GM18505 (cell line): ENCODE measurements around the gene HSD17B8.

ENCODE experiments used
- ATAC-seq: cut with Tn5 transposase; IDR thresholded peaks from one replicate; pipeline ENCODE4 v1.9.1; 2021; ENCODE audit not compliant: unreplicated experiment
- POLR2A ChIP-seq: IDR thresholded peaks from 4 replicates; pipeline ENCODE4 v1.6.1; 2011; ENCODE audit warnings: borderline replicate concordance; ENCODE audit not compliant: insufficient read depth, insufficient read length; ENCODE audit errors: extremely low read depth

Gene HSD17B8

GRCh38 chr6:33204415-33205190 is at the start of gene HSD17B8:
HSD17B8 (plus strand) TSS chr6:33204655; CDS start chr6:33204669, 14 bp downstream.
- peak; percentile 36 for ATAC-seq
- peak; percentile 54 for TF ChIP-seq POLR2A

- no peak for TF ChIP-seq POLR2A
- ATAC-seq: no peak
These were observed 47.9 kb upstream of the HSD17B8 start for GRCh38 chr6:33156561-33156960.

- TF ChIP-seq POLR2A: no peak
- ATAC-seq: no peak
These were observed 47.5 kb upstream of the HSD17B8 start for GRCh38 chr6:33156964-33157363.

- no peak for ATAC-seq
- TF ChIP-seq POLR2A: no peak
These were observed 44.4 kb upstream of the HSD17B8 start for GRCh38 chr6:33160096-33160495.

- no peak for ATAC-seq
- TF ChIP-seq POLR2A: no peak
These were observed 43.6 kb upstream of the HSD17B8 start for GRCh38 chr6:33160728-33161344.

GRCh38 chr6:33161354-33162331 is 42.8 kb upstream of the HSD17B8 start:
- peak; percentile 58 for ATAC-seq
- no peak for TF ChIP-seq POLR2A

GRCh38 chr6:33163540-33163939 is 40.9 kb upstream of the HSD17B8 start:
- TF ChIP-seq POLR2A: no peak
- no peak for ATAC-seq

- no peak for TF ChIP-seq POLR2A
- ATAC-seq: no peak
These were observed 40.3 kb upstream of the HSD17B8 start for GRCh38 chr6:33164176-33164575.

GRCh38 chr6:33164665-33165373 is 39.6 kb upstream of the HSD17B8 start:
- no peak for ATAC-seq

GRCh38 chr6:33165581-33166258 is 38.7 kb upstream of the HSD17B8 start:
- no peak for ATAC-seq
- TF ChIP-seq POLR2A: no peak

More at GRCh38 chr6:33164665-33165373, 39.6 kb upstream of the HSD17B8 start:
- no peak for TF ChIP-seq POLR2A

GRCh38 chr6:33166363-33166762 is 38.1 kb upstream of the HSD17B8 start:
- no peak for TF ChIP-seq POLR2A
- ATAC-seq: no peak

- TF ChIP-seq POLR2A: no peak
- ATAC-seq: no peak
These were observed 37.6 kb upstream of the HSD17B8 start for GRCh38 chr6:33166811-33167210.
